ENCODE data around the gene RGS3.

The RGS3 gene

GRCh38 chr9:113467183-113467582 lies 3.7 kb downstream of the RGS3 start:
- no peak overlapping the region for H3K27ac ChIP-seq
- no peak for TF ChIP-seq CTCF (conservative IDR thresholded peaks at IDR 0.05)

- TF ChIP-seq CTCF (conservative IDR thresholded peaks at IDR 0.05) = no peak
- no peak overlapping the region for H3K27ac ChIP-seq
Measured at GRCh38 chr9:113468716-113469448, 5.4 kb downstream of the RGS3 start.

GRCh38 chr9:113471143-113471542 lies 7.6 kb downstream of the RGS3 start:
- H3K27ac ChIP-seq = no peak overlapping the region
- no peak for TF ChIP-seq CTCF (conservative IDR thresholded peaks at IDR 0.05)

GRCh38 chr9:113471566-113471965 lies 8.0 kb downstream of the RGS3 start:
- no peak for TF ChIP-seq CTCF (conservative IDR thresholded peaks at IDR 0.05)
- no peak overlapping the region for H3K27ac ChIP-seq

- no peak overlapping the region for H3K27ac ChIP-seq
- TF ChIP-seq CTCF (conservative IDR thresholded peaks at IDR 0.05) = no peak
Measured at GRCh38 chr9:113472199-113472598, 8.7 kb downstream of the RGS3 start.

GRCh38 chr9:113474360-113475028 lies 11.0 kb downstream of the RGS3 start:
- H3K27ac ChIP-seq = peak overlapping the region; percentile 23
- no peak for TF ChIP-seq CTCF (conservative IDR thresholded peaks at IDR 0.05)

GRCh38 chr9:113475031-113475430 lies 11.5 kb downstream of the RGS3 start:
- peak overlapping the region; percentile 23; the same call in 1 of the 2 replicates for H3K27ac ChIP-seq

More at GRCh38 chr9:113475031-113475430, 11.5 kb downstream of the RGS3 start:
- TF ChIP-seq CTCF (conservative IDR thresholded peaks at IDR 0.05) = no peak
